GM23248 (cell line): ENCODE data around the gene CRIP1. TPM values are rescaled to one million over a fixed set of nuclear protein-coding genes. Genes with fewer than 3 reads are reported as not detected.

Experiments used
- DNase-seq: peaks from one replicate; pipeline ENCODE4 v3.0.0-alpha.2; 2015
- H2AFZ ChIP-seq: fragments of 200-600 bp; sonication (generic); 2 replicates; pipeline ENCODE4 v1.6.1; 2016; ENCODE audit warnings: antibody characterized with exemption
- H3F3A ChIP-seq: fragments of 200-600 bp; sonication (generic); 2 replicates; pipeline ENCODE4 v1.6.1; 2016; ENCODE audit warnings: mild to moderate bottlenecking, antibody characterized with exemption, mixed run types; ENCODE audit not compliant: insufficient read depth
- H3K27ac ChIP-seq: fragments of 200-600 bp; sonication (generic); 2 replicates; pipeline ENCODE4 v1.5.1; 2016; ENCODE audit warnings: mild to moderate bottlenecking
- H3K27me3 ChIP-seq: fragments of 200-600 bp; sonication (generic); replicated peaks from 2 replicates; pipeline ENCODE4 v1.6.1; 2016; ENCODE audit warnings: mild to moderate bottlenecking; ENCODE audit not compliant: insufficient read depth
- H3K36me3 ChIP-seq: fragments of 200-600 bp; sonication (generic); 2 replicates; pipeline ENCODE4 v1.6.1; 2016; ENCODE audit warnings: low read depth, mild to moderate bottlenecking
- H3K4me1 ChIP-seq: fragments of 200-600 bp; sonication (generic); 2 replicates; pipeline ENCODE4 v1.6.1; 2016; ENCODE audit warnings: mild to moderate bottlenecking; ENCODE audit not compliant: insufficient read depth
- H3K4me2 ChIP-seq: fragments of 200-600 bp; sonication (generic); one replicate; pipeline ENCODE4 v1.6.1; 2016; ENCODE audit warnings: mild to moderate bottlenecking; ENCODE audit not compliant: unreplicated experiment
- H3K4me3 ChIP-seq: fragments of 200-600 bp; sonication (generic); 2 replicates; pipeline ENCODE4 v1.5.1; 2016; ENCODE audit warnings: mild to moderate bottlenecking
- H3K79me2 ChIP-seq: fragments of 200-600 bp; sonication (generic); 2 replicates; pipeline ENCODE4 v1.6.1; 2016; ENCODE audit warnings: mild to moderate bottlenecking; ENCODE audit not compliant: insufficient read depth
- H3K9ac ChIP-seq: fragments of 200-600 bp; sonication (generic); 2 replicates; pipeline ENCODE4 v1.6.1; 2016; ENCODE audit warnings: mild to moderate bottlenecking
- H3K9me2 ChIP-seq: fragments of 200-600 bp; sonication (generic); 2 replicates; pipeline ENCODE4 v1.6.1; 2016; ENCODE audit warnings: mixed run types, mild to moderate bottlenecking, moderate library complexity; ENCODE audit not compliant: insufficient read depth
- H3K9me3 ChIP-seq: fragments of 200-600 bp; sonication (generic); one replicate; pipeline ENCODE4 v1.6.1; 2017; ENCODE audit warnings: low read depth
- H4K20me1 ChIP-seq: fragments of 200-600 bp; sonication (generic); 2 replicates; pipeline ENCODE4 v1.6.0; 2016; ENCODE audit not compliant: insufficient read depth
- EZH2 ChIP-seq: fragments of 200-600 bp; sonication (generic); IDR thresholded peaks from 2 replicates; pipeline ENCODE4 v1.6.1; 2018; ENCODE audit warnings: antibody characterized with exemption, mild to moderate bottlenecking; ENCODE audit not compliant: insufficient read depth, poor library complexity, severe bottlenecking
- EZH2phosphoT487 ChIP-seq: fragments of 200-600 bp; sonication (generic); IDR thresholded peaks from 2 replicates; pipeline ENCODE4 v1.6.1; 2018; ENCODE audit warnings: antibody characterized with exemption, moderate library complexity, mild to moderate bottlenecking, low read depth; ENCODE audit not compliant: insufficient read depth
- WGBS, 2 experiments: methylation state at CpG; one replicate each; pipeline ENCODE4 v1.1.6; 2015 to 2017; ENCODE audit warnings: low lambda C conversion rate in 2 of 2, low coverage in 1 of 2; ENCODE audit errors: missing lambda C conversion rate in 2 of 2; 5-methylcytosine and 5-hydroxymethylcytosine counted together
- in situ Hi-C: fragments of 300-500 bp; cut with MboI; formaldehyde crosslinking; loops from 2 replicates; pipeline ENCODE4 v1.15.0; 2020
- polyA plus RNA-seq: library from polyadenylated mRNA; unstranded; fragments of >200 nt; fragmentation: Nextera tagmentation; extraction: Ambion mirVana; gene quantifications from 2 replicates; pipeline ENCODE4 v1.2.1, GENCODE V29; 2016
- total RNA-seq: library from RNA; depleted of rRNA; stranded (reverse); fragments of >200 nt; shearing (Covaris generic); gene quantifications from 2 replicates; pipeline ENCODE4 v1.2.3, GENCODE V29; 2014

CRIP1 gene
- total and polyA plus RNA-seq, 2 experiments from 2014 or later = 12.3 to 32.7 TPM

GRCh38 chr14:105531088-105531893, 44.6 kb downstream of the CRIP1 start:
- Histone ChIP-seq H3K27me3 (no peaks in the 10 kb centered on the region; the same call in 1 of the 2 replicates), H2AFZ (no peak overlapping the region), H3K4me3 (no peak overlapping the region), H3K9me3 (no peaks in the 10 kb centered on the region), H3K4me2 (no peak overlapping the region), H3K36me3 (no peaks in the 10 kb centered on the region), H4K20me1 (no peaks in the 10 kb centered on the region), H3K27ac (no peak overlapping the region), H3K9ac (no peak overlapping the region), H3K79me2 (no peaks in the 10 kb centered on the region), H3F3A (no peaks in the 10 kb centered on the region), H3K4me1 (no peaks in the 10 kb centered on the region), H3K9me2 (no peaks in the 10 kb centered on the region)
- WGBS, 2 experiments = 90 to 93% methylated on average over 25 to 30 of the region's 30 CpGs
- in situ Hi-C loops = no loop called here
- TF ChIP-seq EZH2phosphoT487 = no peak
- no peak for DNase-seq

DNA sequence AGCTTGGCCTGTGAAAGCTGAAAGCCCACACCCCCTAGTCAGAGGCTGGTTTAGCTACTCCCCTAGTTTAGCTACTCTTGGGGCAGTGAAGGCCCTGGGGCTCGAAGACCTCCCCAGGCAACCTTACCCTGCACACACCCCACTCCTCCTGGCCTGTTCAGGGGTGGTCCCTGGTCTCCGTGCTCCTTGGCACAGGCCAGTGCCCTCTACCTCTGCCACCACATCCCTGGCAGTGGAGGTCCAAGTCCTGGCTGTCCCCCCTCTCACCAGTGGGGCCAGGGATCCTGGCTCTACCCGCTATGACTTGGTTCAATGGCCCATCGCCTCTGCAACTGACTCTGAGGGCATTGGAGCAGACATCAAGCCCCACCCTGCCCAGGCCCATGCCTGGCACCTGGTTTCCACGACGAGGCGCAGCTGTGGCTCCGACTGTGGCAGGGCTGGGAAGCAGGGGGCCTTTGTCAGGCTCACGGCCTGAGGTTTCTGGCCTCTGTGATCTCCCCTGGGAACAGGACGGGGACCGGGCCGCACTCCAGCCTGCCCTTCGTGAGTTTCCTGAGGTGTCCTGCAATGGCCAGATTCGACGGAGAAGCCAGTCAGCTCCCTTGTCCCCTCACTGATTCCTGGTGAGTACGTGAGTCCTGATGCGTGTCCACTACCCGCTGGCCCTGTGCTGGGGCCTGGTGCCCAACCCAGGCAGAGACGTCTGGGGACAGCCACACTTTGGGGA, 45.4 kb downstream of the CRIP1 start:
- in situ Hi-C loops = no loop called here
- DNase-seq = no peak
- H3K9me2 ChIP-seq = no peaks in the 10 kb centered on the region
- H3K27me3 ChIP-seq = no peaks in the 10 kb centered on the region; the same call in 1 of the 2 replicates
- H3F3A ChIP-seq = no peaks in the 10 kb centered on the region
- H2AFZ ChIP-seq = no peak overlapping the region
- H3K9me3 ChIP-seq = no peaks in the 10 kb centered on the region
- no peaks in the 10 kb centered on the region for H3K79me2 ChIP-seq
- H3K27ac ChIP-seq = no peak overlapping the region
- TF ChIP-seq EZH2 (no peak), EZH2phosphoT487 (no peak)
- H3K4me3 ChIP-seq = no peak overlapping the region
- H3K36me3 ChIP-seq = no peaks in the 10 kb centered on the region
- H3K4me2 ChIP-seq = no peak overlapping the region
- WGBS, 2 experiments = 81 to 85% methylated on average over 17 to 19 of the region's 19 CpGs
- H3K4me1 ChIP-seq = no peaks in the 10 kb centered on the region
- H3K9ac ChIP-seq = no peak overlapping the region
- H4K20me1 ChIP-seq = no peaks in the 10 kb centered on the region

DNA sequence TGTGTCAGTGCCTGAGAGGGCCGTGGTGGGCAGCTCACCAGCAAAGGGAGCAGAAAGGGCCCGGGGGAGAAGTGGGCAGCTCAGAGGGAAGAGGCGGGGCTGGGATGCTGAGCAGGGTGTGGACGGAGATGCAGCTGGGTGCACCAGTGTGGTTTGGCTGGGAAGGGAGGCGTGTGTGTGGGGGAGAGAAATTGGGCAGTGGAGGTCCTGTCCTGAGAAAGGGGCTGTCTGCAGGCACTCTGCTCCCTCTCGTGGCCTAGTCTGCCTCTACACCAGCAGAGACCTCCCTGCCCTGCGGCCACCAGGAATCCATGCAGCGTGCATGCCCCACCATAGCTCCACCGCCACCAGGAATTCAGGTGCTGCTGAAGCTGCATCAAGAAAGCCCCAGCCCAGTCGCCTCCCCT, 46.1 kb downstream of the CRIP1 start:
- in situ Hi-C loops = no loop called here
- Histone ChIP-seq H3K27me3 (no peaks in the 10 kb centered on the region; the same call in 1 of the 2 replicates), H3F3A (no peaks in the 10 kb centered on the region), H3K9me3 (no peaks in the 10 kb centered on the region), H3K9ac (no peak overlapping the region), H3K79me2 (no peaks in the 10 kb centered on the region), H3K36me3 (no peaks in the 10 kb centered on the region), H3K27ac (no peak overlapping the region), H3K4me1 (no peaks in the 10 kb centered on the region), H3K4me3 (no peak overlapping the region), H3K4me2 (no peak overlapping the region), H2AFZ (no peak overlapping the region), H3K9me2 (no peaks in the 10 kb centered on the region), H4K20me1 (no peaks in the 10 kb centered on the region)
- TF ChIP-seq EZH2 (no peak), EZH2phosphoT487 (no peak)
- WGBS, 2 experiments = 27% methylated on average over 10 of the region's 10 CpGs
- peak; percentile 56 for DNase-seq

GRCh38 chr14:105533391-105533790, 46.7 kb downstream of the CRIP1 start:
- no peak overlapping the region for H3K9ac ChIP-seq
- H3K36me3 ChIP-seq = no peaks in the 10 kb centered on the region
- no peak for DNase-seq
- H4K20me1 ChIP-seq = no peaks in the 10 kb centered on the region
- no peak overlapping the region for H3K4me3 ChIP-seq
- no peaks in the 10 kb centered on the region for H3F3A ChIP-seq
- in situ Hi-C loops = no loop called here
- TF ChIP-seq EZH2phosphoT487 = no peak
- TF ChIP-seq EZH2 = no peak
- H3K27ac ChIP-seq = no peak overlapping the region
- no peaks in the 10 kb centered on the region for H3K9me3 ChIP-seq
- WGBS, 2 experiments = 47 to 50% methylated on average over 6 to 9 of the region's 9 CpGs
- H2AFZ ChIP-seq = no peak overlapping the region
- no peaks in the 10 kb centered on the region for H3K9me2 ChIP-seq
- no peaks in the 10 kb centered on the region; the same call in 1 of the 2 replicates for H3K27me3 ChIP-seq
- H3K79me2 ChIP-seq = no peaks in the 10 kb centered on the region
- H3K4me1 ChIP-seq = no peaks in the 10 kb centered on the region
- no peak overlapping the region for H3K4me2 ChIP-seq
